ENCODE measurements around the gene STX10.

STX10 gene

DNA sequence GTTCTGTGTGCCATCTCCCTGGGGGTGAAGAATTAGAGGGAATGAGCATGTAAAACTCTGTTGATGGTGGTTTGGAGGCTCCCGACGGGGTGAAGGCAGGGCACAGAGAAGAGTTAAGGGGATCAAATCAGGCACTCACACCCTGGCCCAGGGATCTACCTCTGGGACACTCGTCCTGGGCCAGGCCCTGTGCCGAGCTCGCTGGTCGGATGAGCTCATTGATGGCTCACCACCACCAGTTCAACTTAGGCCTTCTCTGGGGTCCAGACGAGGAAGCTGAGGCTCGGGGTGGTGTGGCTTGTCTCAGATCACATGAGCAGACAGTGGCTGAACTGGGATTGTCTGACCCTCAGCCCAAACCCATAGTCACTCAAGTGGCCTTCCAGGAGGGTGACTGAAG, 30.5 kb downstream of the STX10 start:
- no peak for DNase-seq (ENCODE audit: low read depth)

DNA sequence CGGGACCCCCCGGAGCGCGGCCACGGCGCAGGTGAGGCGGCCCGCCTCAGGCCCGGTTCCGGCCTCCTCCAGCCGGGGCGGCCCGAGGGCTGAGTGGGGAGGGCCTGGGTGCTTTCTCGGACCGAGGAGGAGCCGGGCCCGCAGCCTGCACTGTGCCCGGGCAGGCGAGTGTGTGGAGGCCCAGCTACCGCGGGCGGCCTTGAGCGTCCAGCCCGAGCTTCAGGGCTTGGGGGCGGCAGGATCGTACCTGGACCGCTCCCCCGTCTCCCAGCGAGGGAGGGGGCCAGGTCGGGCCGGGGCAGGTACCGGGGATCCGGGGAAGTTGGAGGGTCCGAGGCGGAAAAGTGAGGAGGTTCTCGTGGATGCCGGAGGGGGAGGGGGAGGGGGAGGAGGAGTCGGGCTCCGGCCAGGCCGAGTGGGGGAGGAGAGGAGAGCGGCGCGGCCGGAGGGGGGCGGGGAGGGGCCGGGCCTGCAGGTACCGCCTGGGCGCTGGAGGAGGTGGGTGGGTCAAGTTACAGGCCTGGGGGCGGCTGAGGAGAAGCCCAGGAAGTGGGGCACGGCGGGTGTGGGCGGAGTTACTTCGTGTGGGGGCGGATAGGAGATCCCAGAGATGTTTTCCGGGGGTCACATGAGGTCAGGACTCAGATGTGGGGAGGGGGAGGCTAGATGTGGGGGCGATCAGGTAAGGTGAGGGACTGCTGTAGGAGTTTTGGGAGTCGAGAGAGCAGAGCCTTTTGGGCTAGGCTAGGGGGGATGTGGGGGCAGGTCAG, 31.6 kb downstream of the STX10 start:
- DNase-seq (ENCODE audit: low read depth): no peak

DNA sequence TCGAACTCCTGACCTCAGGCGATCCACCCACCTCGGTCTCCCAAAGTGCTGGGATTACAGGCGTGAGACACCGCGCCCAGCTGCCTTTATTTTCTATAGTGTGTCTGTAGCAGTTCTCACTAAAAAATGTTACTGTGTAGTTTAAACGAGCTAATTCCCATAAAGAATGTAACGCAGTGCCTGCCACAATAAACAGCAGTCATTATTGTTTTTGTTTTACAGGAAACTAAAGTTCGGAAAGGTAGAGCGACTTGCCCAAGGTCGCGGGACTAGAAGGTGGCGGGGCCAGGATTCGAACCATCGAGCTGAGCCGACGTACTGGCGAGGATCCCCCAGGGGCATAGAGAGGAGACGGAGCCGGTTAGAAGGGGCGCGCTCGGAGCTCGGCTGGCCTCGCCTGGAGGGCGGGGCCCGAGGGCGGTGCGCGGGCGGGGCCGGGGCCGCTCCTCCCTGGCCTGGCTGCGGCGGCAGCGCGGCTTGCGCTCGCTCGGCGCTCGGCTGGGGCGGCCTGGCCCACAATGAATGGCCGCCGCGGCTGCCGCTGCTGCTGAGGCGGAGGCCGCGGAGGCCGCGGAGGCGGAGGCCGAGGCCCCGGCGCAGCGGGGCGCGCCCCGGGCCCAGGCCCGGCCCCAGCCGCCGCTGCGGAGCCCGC, 32.3 kb downstream of the STX10 start, which contains the start of gene NACC1:
TSS of gene NACC1 (plus strand) at position 493 of the 652 bp plus-strand sequence. CDS start 16,944 bp downstream, outside the sequence.
- peak; percentile 77 for DNase-seq (ENCODE audit: low read depth)

DNA sequence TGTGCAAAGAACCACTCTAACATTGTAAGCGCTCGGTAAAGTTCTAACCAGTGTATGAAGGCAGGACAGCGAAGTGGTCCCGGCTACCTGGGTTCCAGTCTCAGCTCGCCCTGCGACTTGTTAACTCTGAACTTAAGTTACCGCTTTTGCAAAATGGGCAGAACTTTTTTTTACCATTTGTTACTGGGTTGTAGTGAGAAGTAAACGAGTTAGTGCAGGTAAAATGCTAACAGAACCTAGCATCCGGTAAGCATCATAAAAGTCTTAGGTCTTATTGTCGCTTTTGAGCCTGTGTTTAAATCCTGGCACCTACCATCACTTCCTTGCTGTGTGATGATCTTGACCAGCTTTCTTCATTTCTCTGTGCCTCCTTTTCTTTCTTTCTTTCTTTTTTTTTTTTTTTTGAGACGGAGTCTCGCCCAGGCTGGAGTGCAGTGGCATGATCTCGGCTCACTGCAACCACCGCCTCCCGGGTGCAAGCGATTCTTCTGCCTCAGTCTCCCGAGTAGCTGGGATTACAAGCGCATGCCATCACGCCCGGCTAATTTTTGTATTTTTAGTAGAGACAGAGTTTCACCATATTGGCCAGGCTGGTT, 32.9 kb downstream of the STX10 start:
- DNase-seq (ENCODE audit: low read depth): no peak

DNA sequence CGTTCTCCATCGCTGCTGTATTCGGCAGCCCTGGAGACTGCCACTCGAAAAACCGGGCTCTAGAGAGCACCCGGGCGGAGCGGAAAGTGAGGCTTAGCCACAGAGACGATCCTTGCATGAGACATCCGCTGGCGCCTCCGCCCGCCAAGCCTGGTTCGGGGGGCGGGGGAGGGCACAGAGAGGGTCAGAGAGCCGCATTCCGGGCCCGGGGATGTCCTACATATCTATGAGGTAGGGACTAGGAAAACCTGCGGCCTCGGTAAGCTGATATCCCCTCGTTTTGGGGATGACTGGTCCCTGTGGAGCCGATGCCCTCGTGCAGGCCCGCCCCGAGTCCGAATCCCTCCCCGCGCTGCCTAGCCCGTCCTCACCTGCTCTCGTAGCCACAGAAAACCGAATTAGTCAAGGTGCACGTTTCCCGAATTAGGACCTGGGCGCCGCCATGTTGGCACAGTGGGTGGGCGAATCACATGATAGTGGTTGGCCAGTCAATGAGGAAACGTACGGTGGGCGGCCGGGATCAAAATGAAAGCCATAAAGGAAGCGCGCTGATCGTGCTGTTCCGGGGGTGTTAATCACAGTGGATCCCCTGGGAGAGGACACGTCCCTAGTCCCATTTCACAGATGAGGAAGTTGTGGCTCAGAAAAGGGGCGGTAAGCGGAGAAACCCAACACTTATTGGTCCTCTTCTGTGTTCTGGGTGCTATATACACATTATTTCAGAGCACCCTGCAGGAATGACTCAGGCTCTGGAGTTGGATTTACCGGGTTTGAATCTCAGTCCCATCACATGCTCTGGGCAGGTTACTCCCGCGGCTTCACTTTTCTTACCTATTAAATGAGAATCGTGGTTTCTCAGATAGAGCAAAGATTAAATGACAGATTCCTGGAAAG, 33.6 kb downstream of the STX10 start, which contains the start of gene TRMT1:
TSS of gene TRMT1 (minus strand) at position 459 of the 894 bp plus-strand sequence. CDS start at position 118, 341 bp downstream.
- DNase-seq (ENCODE audit: low read depth): peak; percentile 80

DNA sequence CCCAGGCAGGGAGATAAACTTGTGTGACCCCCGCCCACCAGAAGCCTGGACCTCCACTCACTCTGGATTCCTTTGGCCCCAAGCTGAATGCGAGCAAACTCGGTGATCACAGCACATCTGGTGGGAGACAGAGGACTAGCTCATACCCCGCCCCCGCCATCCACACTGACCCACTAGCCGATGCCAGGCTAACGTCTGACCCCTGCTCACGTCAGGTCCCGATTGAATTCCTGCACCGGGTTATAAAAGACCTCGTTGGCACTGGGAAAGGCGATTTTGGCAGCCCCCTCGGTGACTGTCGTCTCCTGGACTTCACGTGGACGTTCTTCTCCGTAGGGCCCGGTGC, 34.3 kb downstream of the STX10 start:
- no peak for DNase-seq (ENCODE audit: low read depth)

DNA sequence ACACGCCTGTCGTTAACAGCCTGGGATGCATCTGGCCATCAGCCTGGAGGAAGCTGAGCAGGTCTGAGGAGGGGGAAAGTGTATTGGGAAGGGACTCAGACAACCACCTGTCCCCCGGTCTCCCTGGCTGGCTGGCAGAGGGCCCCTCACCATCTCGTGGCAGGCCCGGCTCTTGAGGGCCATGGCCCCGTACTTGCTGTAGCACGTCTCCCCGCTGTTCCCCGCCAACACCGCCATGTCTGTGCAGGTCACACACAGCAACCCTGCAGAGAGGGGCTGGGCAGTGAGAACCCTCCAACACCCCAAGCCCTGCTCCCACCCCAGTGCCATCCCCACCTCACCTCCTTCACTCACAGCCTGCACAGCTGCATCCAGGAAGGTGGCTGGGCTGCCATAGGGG, 37.6 kb downstream of the STX10 start:
- no peak for DNase-seq (ENCODE audit: low read depth)

DNA sequence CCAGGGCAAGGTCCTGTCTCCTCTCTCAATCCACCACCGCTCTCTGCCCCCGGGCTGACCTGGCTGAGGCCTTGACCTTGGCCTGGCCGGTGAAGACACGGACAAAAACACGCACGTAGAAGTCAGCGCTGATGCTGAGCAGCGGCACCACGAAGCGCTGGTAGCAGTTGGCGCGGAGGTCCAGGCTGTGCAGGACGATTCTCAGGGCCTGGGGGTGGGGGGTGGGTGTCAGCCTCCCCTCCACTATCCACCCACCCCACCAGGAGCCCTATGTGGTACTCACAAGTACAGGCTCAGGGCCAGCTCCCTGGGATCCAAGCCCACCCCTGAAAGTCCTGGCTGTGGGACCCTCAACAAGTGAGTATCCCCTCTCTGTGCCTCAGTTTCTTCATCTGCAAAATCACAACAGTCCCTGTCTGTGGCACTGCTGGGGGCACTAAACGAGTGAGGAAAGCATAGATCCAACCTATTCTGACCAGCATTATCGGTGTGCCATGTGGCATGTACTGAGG, 40.0 kb downstream of the STX10 start:
- DNase-seq (ENCODE audit: low read depth): no peak

DNA sequence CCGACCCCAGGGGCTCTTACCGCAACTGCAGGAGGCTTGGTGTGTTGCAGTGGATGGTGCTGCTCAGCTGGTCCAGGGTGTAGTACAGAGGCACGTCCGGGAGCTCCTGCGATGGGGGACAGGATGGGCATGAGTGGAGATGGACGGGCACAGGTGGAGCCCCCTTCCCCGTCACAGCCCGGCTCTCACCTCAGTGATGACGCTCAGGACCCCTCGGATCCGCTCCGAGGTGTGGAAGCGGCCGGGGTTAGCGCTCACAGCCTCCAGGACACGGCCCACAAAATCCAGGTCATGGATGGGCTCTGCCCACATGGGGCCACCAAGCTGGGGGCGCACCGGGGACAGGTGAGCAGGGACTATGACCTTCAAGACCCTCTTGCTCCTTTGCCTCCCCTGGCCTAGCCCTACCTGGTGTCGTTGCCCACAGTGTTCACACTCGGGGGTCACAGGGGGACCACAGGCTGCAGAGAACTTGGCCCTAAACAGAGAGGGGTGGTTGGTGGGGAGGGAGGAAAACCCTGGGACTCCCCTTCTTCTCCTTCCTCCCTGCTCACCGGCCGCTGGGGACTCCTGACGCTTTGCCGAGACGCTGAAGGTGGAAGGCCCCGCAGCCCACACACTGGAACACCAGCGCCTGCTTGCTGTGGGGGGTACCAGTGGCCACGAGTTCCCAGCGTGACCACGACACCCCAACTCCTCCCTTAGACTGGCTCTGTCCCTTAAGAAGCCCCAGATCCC, 40.6 kb downstream of the STX10 start:
- no peak for DNase-seq (ENCODE audit: low read depth)

DNA sequence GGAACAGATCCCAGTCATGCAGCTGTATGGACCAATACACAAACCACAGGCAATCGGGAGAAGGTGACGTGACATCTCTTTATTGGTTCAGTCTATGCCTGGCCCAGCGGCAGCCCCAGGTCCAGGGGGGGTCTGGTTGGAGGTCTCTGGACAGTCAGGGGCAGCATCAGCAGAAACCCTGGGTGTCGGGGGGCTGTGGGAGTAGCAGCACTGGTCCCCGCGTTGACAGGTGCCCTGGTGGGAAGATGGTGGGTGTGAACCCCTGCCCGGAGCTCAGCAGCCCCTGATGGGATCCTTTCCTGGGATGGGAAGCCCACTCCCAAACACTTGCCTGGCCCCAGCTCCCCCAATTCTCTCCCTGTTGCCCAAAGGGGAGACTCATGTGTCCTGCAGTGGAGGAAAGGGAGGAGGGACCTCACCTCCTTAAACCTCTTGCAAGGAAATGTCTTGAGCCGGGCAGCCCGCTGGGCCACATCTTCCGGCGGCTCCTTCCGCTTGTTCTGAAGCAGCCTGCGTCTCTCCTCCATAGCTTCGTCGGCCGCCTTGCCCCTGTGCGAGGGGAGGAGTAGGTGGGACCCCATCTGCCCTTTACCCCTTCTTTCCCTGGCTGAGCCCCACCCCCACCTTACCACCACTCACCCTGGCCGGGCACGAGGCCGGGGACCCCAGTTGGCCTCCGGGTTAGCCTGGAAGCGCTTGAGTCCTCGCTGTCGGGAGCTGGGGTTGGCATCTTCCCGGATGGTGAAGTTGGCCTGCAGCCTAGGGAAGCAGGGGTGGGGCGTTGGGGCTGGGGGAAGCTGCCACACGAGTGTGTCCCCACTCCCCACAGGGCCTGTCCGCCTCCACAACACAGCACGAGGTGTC, 45.1 kb downstream of the STX10 start:
- no peak for DNase-seq (ENCODE audit: low read depth)

DNA sequence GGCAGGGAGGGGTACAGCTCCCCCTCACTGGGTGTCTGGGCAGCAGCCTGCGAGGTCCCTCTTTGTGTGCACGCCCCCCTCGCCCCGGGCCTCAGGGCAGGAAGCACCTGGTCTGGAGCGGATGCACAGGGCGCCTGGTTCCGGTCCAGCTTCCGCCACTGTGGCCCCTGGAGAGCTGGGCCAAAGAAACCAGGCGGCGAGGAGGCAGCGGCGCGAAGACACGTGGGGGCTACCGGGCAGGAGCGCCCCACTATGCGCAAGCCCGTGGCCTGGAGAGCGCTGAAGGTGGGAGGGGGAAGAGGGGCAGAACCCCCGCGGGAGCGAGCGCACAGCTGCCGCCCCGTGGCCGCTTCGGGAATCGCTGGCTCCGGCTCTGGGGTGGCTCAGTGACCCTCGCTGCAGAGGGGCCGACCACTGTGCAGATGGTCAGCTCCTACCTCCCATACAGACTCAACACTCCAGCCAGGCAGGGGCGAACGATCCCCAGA, 45.8 kb downstream of the STX10 start:
- no peak for DNase-seq (ENCODE audit: low read depth)

DNA sequence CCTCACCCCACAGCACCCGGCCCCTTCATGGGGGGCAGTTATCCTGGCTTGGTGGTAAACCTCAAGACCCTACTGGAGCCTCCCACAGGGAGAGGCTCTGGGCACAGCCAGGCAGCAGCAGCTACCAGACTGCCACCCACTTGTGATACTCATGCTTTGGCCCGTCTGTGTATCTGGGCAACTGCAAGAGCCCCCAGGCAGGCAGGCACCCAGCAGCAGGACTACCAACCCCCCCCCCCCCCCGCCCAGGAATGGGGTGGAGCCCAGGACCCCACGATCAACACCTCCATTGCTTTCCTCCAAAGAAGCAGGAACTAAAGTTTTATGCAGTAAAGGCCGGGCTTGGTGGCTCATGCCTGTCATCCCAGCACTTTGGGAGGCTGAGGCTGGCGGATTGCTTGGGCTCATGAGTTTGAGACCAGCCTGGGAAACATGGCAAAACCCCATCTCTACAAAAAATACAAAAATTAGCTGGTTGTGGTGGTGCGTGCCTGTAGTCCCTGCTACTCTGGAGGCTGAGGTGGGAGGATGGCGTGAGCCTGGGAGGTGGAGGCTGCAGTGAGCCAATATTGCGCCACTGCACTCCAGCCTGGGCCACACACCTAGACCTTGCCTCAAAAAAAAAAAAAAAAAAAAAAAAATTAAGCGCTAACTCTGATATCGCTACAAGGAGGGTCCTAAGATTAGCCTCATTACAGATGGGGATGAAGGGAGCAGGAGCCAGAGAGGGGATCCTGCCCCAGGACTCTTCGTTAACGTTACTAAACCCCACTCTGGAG, 46.4 kb downstream of the STX10 start:
- DNase-seq (ENCODE audit: low read depth): no peak

DNA sequence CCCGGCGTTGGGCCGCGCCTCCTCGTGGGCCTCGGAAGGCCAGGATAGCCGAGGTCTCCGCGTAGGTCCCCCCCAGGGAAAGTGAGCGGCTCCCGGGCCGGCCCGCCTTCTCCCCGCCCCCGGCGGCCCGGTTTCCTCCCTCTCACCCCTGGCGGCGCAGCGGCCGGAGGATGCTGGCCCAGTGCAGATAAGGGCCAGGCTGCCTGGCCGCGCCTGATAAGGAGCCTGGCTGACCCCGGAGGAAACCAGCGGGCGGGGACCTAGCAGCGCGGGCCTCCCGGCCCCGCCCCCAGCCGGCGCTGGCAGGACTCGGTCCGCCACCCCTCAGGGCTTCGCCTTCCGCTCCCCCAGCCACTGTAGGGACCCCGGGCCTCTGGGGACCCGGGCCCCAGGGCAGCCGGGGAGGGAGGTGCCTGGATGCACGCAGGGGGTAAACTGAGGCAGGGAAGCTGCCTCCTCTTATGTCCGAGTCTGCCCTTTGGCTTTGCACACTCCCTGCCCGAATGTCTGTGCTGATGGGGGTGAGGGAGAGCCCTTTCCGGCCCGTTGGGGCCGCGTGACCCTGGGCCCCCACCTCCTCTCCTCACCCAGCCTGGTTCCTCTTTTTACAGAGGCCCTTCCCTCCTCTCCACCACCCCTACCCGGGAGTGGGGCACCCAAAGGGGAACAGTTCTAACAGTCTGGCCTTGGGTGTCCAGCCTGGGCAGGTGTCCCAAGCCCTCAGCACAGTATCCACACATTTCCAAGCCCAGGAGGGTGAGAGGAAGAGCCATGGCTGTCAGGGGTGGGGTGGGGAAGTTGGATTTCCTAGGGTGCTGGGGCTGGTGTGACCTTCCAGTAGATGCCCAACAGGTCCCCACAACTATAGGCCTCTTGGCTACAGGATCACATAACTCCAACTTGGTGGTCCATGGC, 47.3 kb downstream of the STX10 start, which contains the start of gene LYL1:
TSS of gene LYL1 (minus strand) at position 193 of the 915 bp plus-strand sequence. CDS start 1,687 bp downstream, outside the sequence.
- no peak for DNase-seq (ENCODE audit: low read depth)

DNA sequence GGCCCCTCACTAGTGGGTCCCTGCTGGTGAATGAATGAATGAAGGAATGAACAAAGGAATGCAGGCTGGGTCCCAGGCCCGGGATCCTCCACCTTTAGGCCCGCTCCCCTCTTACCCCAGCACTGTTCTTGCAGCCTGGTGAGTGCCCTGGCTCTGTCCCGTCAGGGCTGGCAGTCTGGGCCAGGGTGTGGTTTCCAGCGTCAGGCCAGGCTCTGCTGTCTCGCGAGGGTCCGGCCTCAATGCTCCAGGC, 47.8 kb downstream of the STX10 start:
- no peak for DNase-seq (ENCODE audit: low read depth)

DNA sequence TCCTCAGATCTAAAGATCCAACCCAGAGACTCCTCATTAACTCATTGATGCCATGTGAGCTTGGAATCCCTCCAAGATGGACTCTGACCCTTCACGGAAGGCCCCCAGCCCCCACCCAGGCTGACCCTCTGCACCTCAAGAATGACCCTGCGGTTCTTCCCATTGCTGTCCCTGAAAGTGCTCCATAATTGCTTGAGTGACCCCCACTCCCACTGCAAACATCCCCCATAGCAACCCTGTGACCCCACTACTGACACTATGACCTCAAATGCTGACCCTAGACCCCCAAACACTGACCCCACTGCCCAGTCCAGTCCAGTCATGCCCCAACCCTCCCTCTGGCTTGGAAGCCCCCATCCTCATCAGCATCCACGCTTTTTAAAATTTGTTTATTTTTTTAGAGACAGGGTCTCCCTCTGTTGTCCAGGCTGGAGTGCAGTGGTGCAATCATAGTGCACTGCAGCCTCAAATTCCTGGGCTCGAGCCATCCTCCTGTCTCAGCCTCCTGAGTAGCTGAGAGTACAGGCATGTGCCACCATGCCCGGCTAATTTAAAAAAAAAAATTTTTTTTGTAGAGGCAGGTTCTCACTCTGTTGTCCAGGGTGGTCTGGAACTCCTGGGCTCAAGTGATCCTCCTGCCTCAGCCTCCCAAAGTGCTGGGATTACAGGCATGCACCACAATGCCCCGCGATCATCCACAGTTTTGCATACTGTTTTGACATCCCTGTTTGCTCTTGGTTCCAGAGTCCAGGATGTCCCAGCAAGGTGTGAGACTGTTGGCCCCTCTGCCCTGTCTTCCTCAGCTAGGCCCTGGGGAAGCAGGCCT, 48.4 kb downstream of the STX10 start:
- no peak for DNase-seq (ENCODE audit: low read depth)

DNA sequence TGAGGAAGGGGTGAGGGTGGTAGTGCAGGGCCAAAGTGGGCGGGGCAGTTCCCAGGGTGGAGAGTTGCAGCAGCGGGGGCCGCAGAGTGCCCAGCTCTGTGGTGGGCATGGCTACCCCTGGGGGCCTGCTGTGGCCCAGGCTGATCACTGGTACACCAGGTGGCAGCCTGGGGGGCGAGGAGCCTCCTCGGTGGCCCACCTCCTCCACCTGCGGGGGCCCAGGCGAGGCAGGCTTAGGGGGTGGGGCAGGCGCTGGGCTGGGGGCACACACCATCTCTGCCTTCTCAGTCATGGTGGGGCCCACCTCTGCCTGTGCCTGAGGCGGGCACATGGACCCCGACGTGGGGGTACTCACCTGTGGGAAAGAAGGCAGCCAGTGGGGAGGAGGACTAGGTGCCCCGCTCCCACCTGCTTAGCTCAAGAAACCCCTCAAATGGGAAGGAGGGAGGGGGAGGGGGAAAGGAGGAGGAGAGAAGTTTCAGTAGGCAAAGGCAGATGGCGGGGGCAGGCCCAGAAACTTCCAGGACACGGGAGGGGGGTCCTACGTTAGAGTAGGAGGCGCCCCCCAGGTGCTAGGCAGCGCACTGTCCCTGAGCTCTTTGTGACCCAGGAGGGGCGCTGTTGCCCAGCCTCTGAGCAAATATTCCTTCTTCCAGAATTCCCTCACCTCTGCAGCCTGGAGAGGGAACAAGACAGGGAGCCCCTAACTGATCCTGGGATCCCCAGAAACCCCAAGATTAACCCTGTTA, 49.2 kb downstream of the STX10 start:
- DNase-seq (ENCODE audit: low read depth): no peak
